ENCODE measurements around the gene PRCP. TPM values are rescaled to one million over a fixed set of nuclear protein-coding genes. Genes with fewer than 3 reads are reported as not detected.

The PRCP gene
- total RNA-seq, 1 experiment from 2014 or later, result 53.9 TPM

DNA sequence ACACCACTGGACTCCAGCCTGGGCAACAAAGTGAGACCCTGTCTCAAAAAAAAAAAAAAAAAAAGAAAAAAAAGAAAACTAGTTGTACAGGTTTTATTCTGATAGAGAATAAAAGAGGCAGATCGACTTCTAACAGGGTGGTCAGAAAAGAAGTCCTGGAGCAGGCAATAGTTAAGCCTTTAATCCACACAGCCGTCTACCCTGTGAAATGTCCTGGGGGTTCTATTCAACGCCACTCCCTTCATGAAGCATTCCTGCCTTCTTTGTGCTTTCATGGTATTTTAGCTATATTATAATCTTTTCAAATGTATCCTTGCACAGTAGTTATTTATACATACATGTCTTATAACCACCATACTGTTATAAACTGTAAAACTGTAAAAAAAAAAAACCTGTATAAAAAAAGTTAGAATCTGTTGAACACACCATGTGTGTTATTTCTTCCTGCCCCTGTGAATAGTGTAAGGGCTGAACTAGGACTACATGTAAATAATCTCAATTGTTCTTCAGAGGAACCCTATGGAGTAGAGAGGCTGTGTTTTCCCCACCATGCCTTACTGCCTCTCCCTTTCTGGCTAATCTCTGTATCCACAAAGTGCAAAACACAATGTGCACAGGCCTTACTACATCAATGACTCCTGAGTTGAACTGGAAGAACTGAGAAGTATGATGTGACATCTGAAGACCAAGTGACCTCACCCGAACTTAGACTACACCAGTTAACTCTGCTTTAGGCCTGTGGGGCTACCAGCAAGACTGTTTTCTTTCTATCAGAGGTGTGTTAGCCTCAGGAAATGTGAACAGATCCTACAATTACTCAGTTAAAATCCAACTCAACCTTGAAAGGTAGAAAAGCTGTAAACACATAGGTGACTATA, 25.3 kb downstream of the PRCP start:
- H3K36me3 Mint-ChIP-seq, result peaks cover 34% of the 10 kb centered on the region
- POLR2A ChIA-PET, result no interaction called here
- TF ChIP-seq ZNF317 (CRISPR knock-in tag; IDR thresholded peaks at IDR 0.05; ENCODE audit: borderline replicate concordance, low read depth) (no peak), ETV6 (CRISPR knock-in tag; IDR thresholded peaks at IDR 0.05) (no peak), STAT6 (CRISPR knock-in tag; conservative IDR thresholded peaks at IDR 0.05; ENCODE audit: low read depth) (no peak), CBFB (CRISPR knock-in tag; IDR thresholded peaks at IDR 0.05; ENCODE audit: low read depth) (no peak), TEAD1 (CRISPR knock-in tag; IDR thresholded peaks at IDR 0.05) (no peak), ESRRA (CRISPR knock-in tag; IDR thresholded peaks at IDR 0.05; ENCODE audit: borderline replicate concordance) (no peak)
- no peak for DNase-seq (ENCODE audit: low spot score)
- CTCF ChIA-PET, result no interaction called here
- ATAC-seq, result peak; percentile 82
- peaks cover 24% of the 10 kb centered on the region for H3K4me1 Mint-ChIP-seq
- H3K9me3 Mint-ChIP-seq, result peaks cover 30% of the 10 kb centered on the region
- no peak overlapping the region for H3K4me3 Mint-ChIP-seq
- H3K27me3 Mint-ChIP-seq (ENCODE audit: low read depth), result no peaks in the 10 kb centered on the region
- H3K27ac Mint-ChIP-seq, result peak overlapping the region; percentile 92

DNA sequence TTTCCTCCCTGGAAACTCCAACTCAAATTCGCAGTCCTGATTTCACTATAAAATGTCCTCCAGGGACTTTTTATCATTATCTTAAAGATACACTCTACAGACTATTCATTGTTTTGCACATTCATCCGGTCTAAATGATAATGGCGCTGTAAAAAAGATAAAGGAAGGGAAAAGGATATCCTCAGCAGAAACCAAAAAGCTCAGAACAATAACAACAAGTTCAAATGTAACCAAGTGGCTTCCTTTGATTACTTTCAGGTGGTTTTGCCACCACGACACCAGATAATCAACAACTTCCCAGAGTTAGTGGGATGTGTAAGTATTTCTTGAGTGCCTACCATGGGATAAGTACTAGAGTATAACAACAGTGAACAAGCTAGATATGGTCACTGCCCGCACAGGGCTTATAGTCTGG, 26.3 kb downstream of the PRCP start:
- H3K4me1 Mint-ChIP-seq, result peaks cover 29% of the 10 kb centered on the region
- ATAC-seq (no peak), DNase-seq (ENCODE audit: low spot score) (no peak)
- H3K27me3 Mint-ChIP-seq (ENCODE audit: low read depth), result no peaks in the 10 kb centered on the region
- peaks cover 24% of the 10 kb centered on the region for H3K36me3 Mint-ChIP-seq
- peak overlapping the region; percentile 78 for H3K27ac Mint-ChIP-seq
- ChIA-PET CTCF (no interaction called here), POLR2A (no interaction called here)
- no peak overlapping the region for H3K4me3 Mint-ChIP-seq
- H3K9me3 Mint-ChIP-seq, result peaks cover 23% of the 10 kb centered on the region
- TF ChIP-seq ATF3 (CRISPR knock-in tag; conservative IDR thresholded peaks at IDR 0.05) (no peak), E2F1 (CRISPR knock-in tag; IDR thresholded peaks at IDR 0.05) (no peak), MAX (CRISPR knock-in tag; IDR thresholded peaks at IDR 0.05) (no peak), KAT7 (CRISPR knock-in tag; IDR thresholded peaks at IDR 0.05; ENCODE audit: borderline replicate concordance) (no peak), PRDM15 (CRISPR knock-in tag; IDR thresholded peaks at IDR 0.05) (no peak), FOXP1 (CRISPR knock-in tag; IDR thresholded peaks at IDR 0.05; ENCODE audit: borderline replicate concordance) (no peak), ZNF317 (CRISPR knock-in tag; IDR thresholded peaks at IDR 0.05; ENCODE audit: borderline replicate concordance, low read depth) (no peak), ELF4 (CRISPR knock-in tag; IDR thresholded peaks at IDR 0.05; ENCODE audit: low read depth) (no peak), CBFB (CRISPR knock-in tag; IDR thresholded peaks at IDR 0.05; ENCODE audit: low read depth) (no peak)
- TF ChIP-seq, protein P1, sequence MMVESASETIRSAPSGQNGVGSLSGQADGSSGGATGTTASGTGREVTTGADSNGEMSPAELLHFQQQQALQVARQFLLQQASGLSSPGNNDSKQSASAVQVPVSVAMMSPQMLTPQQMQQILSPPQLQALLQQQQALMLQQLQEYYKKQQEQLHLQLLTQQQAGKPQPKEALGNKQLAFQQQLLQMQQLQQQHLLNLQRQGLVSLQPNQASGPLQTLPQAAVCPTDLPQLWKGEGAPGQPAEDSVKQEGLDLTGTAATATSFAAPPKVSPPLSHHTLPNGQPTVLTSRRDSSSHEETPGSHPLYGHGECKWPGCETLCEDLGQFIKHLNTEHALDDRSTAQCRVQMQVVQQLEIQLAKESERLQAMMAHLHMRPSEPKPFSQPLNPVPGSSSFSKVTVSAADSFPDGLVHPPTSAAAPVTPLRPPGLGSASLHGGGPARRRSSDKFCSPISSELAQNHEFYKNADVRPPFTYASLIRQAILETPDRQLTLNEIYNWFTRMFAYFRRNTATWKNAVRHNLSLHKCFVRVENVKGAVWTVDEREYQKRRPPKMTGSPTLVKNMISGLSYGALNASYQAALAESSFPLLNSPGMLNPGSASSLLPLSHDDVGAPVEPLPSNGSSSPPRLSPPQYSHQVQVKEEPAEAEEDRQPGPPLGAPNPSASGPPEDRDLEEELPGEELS (CRISPR knock-in tag; IDR thresholded peaks at IDR 0.05), result no peak
- TF ChIP-seq, protein P2, sequence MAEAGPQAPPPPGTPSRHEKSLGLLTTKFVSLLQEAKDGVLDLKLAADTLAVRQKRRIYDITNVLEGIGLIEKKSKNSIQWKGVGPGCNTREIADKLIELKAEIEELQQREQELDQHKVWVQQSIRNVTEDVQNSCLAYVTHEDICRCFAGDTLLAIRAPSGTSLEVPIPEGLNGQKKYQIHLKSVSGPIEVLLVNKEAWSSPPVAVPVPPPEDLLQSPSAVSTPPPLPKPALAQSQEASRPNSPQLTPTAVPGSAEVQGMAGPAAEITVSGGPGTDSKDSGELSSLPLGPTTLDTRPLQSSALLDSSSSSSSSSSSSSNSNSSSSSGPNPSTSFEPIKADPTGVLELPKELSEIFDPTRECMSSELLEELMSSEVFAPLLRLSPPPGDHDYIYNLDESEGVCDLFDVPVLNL (CRISPR knock-in tag; IDR thresholded peaks at IDR 0.05; ENCODE audit: borderline replicate concordance, low read depth), result no peak
- TF ChIP-seq, protein P3, sequence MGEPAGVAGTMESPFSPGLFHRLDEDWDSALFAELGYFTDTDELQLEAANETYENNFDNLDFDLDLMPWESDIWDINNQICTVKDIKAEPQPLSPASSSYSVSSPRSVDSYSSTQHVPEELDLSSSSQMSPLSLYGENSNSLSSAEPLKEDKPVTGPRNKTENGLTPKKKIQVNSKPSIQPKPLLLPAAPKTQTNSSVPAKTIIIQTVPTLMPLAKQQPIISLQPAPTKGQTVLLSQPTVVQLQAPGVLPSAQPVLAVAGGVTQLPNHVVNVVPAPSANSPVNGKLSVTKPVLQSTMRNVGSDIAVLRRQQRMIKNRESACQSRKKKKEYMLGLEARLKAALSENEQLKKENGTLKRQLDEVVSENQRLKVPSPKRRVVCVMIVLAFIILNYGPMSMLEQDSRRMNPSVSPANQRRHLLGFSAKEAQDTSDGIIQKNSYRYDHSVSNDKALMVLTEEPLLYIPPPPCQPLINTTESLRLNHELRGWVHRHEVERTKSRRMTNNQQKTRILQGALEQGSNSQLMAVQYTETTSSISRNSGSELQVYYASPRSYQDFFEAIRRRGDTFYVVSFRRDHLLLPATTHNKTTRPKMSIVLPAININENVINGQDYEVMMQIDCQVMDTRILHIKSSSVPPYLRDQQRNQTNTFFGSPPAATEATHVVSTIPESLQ (CRISPR knock-in tag; IDR thresholded peaks at IDR 0.05), result no peak
